LoVo (cell line): Measurements from ENCODE around the gene LIN9.
"Not testable (repeated sequence)": the region's sequence is repeated elsewhere in the genome, so short reads cannot be mapped to it uniquely, and the experiment has no call there.

Experiments used
- DNase-seq: peaks from one replicate; pipeline ENCODE4 v3.0.0-alpha.2; 2016; ENCODE audit warnings: low spot score

The LIN9 gene

GRCh38 chr1:226308723-226309397 lies at the start of gene LIN9:
TSS of gene LIN9 (minus strand) at chr1:226309164. CDS start at chr1:226309139, 25 bp downstream.
- peak; percentile 94 for DNase-seq

GRCh38 chr1:226357416-226357815 lies 48.5 kb upstream of the LIN9 start:
- DNase-seq = no peak

GRCh38 chr1:226355669-226356551 lies 46.9 kb upstream of the LIN9 start:
- DNase-seq = no peak

- no peak for DNase-seq
Measured at GRCh38 chr1:226355016-226355415, 46.1 kb upstream of the LIN9 start.

GRCh38 chr1:226353698-226354525 lies 44.9 kb upstream of the LIN9 start:
- no peak for DNase-seq

- no peak for DNase-seq
Measured at GRCh38 chr1:226351709-226352108, 42.7 kb upstream of the LIN9 start.

GRCh38 chr1:226350519-226350865 lies 41.5 kb upstream of the LIN9 start:
- no peak for DNase-seq

GRCh38 chr1:226349801-226350518 lies 41.0 kb upstream of the LIN9 start:
- DNase-seq = no peak

GRCh38 chr1:226349081-226349480 lies 40.1 kb upstream of the LIN9 start:
- DNase-seq = no peak

GRCh38 chr1:226344441-226345259 lies 35.7 kb upstream of the LIN9 start:
- DNase-seq = no peak

- no peak for DNase-seq
Measured at GRCh38 chr1:226342656-226343055, 33.7 kb upstream of the LIN9 start.

GRCh38 chr1:226340111-226340510 lies 31.1 kb upstream of the LIN9 start:
- not testable (repeated sequence) for DNase-seq

- DNase-seq = no peak
Measured at GRCh38 chr1:226337276-226337875, 28.4 kb upstream of the LIN9 start.

- DNase-seq = no peak
Measured at GRCh38 chr1:226335661-226336060, 26.7 kb upstream of the LIN9 start.

- no peak for DNase-seq
Measured at GRCh38 chr1:226332947-226333346, 24.0 kb upstream of the LIN9 start.

- DNase-seq = no peak
Measured at GRCh38 chr1:226329237-226329636, 20.3 kb upstream of the LIN9 start.

GRCh38 chr1:226327761-226328162 lies 18.8 kb upstream of the LIN9 start:
- DNase-seq = no peak

- DNase-seq = peak; percentile 44
Measured at GRCh38 chr1:226325178-226325577, 16.2 kb upstream of the LIN9 start.

GRCh38 chr1:226324479-226324878 lies 15.5 kb upstream of the LIN9 start:
- no peak for DNase-seq

- DNase-seq = no peak
Measured at GRCh38 chr1:226322986-226323385, 14.0 kb upstream of the LIN9 start.

GRCh38 chr1:226320930-226321329 lies 12.0 kb upstream of the LIN9 start:
- DNase-seq = no peak
